H1 (cell line): ENCODE results near the gene CIRBP. TPM values are rescaled to one million over a fixed set of nuclear protein-coding genes. Genes with fewer than 3 reads are reported as not detected.
A peak's percentile ranks its signal among the peaks of the same experiment; 100 is the strongest.

Experiments
- CTCF ChIA-PET: fragments of 300-600 bp; sonication (Branson Sonifier 250); formaldehyde crosslinking; loops from one replicate; lab custom pipeline; 2021; ENCODE audit not compliant: partially characterized antibody; lab: Charles Lee
- POLR2A ChIA-PET: fragments of 300-600 bp; sonication (Branson Sonifier 250); formaldehyde crosslinking; loops from one replicate; lab custom pipeline; 2021; ENCODE audit warnings: inconsistent platforms; ENCODE audit not compliant: partially characterized antibody; lab: Charles Lee
- DNase-seq, 2 experiments: peaks; one replicate each; pipeline versions ENCODE4 v3.0.0 to v3.0.0-alpha.2; 2010 to 2022; ENCODE audit warnings: low spot score in 2 of 2, low read depth in 1 of 2, mixed read lengths in 1 of 2
- FAIRE-seq: peaks from 2 replicates; lab custom pipeline; 2011; peaks lifted over from hg19 to GRCh38; lab: Jason Lieb, UNC
- H2AFZ ChIP-seq: 2 replicates; pipeline ENCODE4 v1.8.1; 2012; ENCODE audit warnings: low read length, inconsistent platforms
- H2AK5ac ChIP-seq: 2 replicates; pipeline ENCODE4 v1.6.1; 2013; ENCODE audit warnings: low read depth, low read length
- H2BK120ac ChIP-seq: replicated peaks from 2 replicates; pipeline ENCODE3; 2013; ENCODE audit warnings: low read depth, low read length, inconsistent platforms
- H2BK12ac ChIP-seq: 2 replicates; pipeline ENCODE4 v1.6.1; 2013; ENCODE audit warnings: low read depth, low read length
- H2BK15ac ChIP-seq: 2 replicates; pipeline ENCODE4 v1.6.1; 2013; ENCODE audit warnings: low read length
- H2BK20ac ChIP-seq: 2 replicates; pipeline ENCODE4 v1.6.1; 2013; ENCODE audit warnings: low read length
- H2BK5ac ChIP-seq: 2 replicates; pipeline ENCODE4 v1.6.1; 2013; ENCODE audit warnings: low read depth, low read length
- H3K14ac ChIP-seq: 2 replicates; pipeline ENCODE4 v1.6.1; 2013; ENCODE audit warnings: inconsistent platforms; ENCODE audit not compliant: insufficient read length
- H3K18ac ChIP-seq: 2 replicates; pipeline ENCODE4 v1.6.1; 2013; ENCODE audit warnings: low read length; ENCODE audit errors: extremely low read depth
- H3K23ac ChIP-seq: 2 replicates; pipeline ENCODE4 v1.6.1; 2013; ENCODE audit warnings: inconsistent platforms; ENCODE audit not compliant: insufficient read length
- H3K23me2 ChIP-seq: 2 replicates; pipeline ENCODE4 v1.6.1; 2013; ENCODE audit warnings: low read depth, low read length
- H3K27ac ChIP-seq: 2 replicates; pipeline ENCODE4 v1.6.1; 2011; ENCODE audit warnings: low read depth, low read length, inconsistent platforms
- H3K27me3 ChIP-seq, 4 experiments: replicated peaks in 1 of 4; 1 replicate in 1 of 4; 2 replicates in 3 of 4; pipeline versions ENCODE4 v1.6.1 to v1.8.1; 2011 to 2013; ENCODE audit warnings: low read length in 3 of 4, mild to moderate bottlenecking in 3 of 4, inconsistent platforms in 2 of 4, mixed read lengths in 2 of 4, moderate library complexity in 1 of 4; ENCODE audit not compliant: control insufficient read depth in 3 of 4, insufficient read depth in 3 of 4; ENCODE audit errors: extremely low read depth in 1 of 4
- H3K36me3 ChIP-seq, 4 experiments: 2 replicates each; pipeline versions ENCODE4 v1.6.1 to v1.8.1; 2011 to 2013; ENCODE audit warnings: mild to moderate bottlenecking in 4 of 4, low read length in 3 of 4, moderate library complexity in 2 of 4, control low read depth in 1 of 4, inconsistent platforms in 1 of 4; ENCODE audit not compliant: insufficient read depth in 4 of 4, control insufficient read depth in 2 of 4
- H3K4ac ChIP-seq: replicated peaks from 2 replicates; pipeline ENCODE3; 2013; ENCODE audit warnings: low read length, low read depth, mixed read lengths, inconsistent platforms; ENCODE audit not compliant: insufficient read length
- H3K4me1 ChIP-seq, 4 experiments: replicated peaks in 1 of 4; 1 replicate in 1 of 4; 2 replicates in 3 of 4; pipeline versions ENCODE4 v1.6.1 to v1.8.1; 2011 to 2013; ENCODE audit warnings: low read length in 3 of 4, inconsistent platforms in 2 of 4, mixed read lengths in 1 of 4; ENCODE audit not compliant: insufficient read depth in 4 of 4, control insufficient read depth in 3 of 4
- H3K4me2 ChIP-seq, 2 experiments: 2 replicates each; pipeline versions ENCODE4 v1.6.1 to v1.8.1; 2011 to 2013; ENCODE audit warnings: low read depth in 2 of 2, low read length in 2 of 2, control low read depth in 1 of 2, inconsistent platforms in 1 of 2, mild to moderate bottlenecking in 1 of 2; ENCODE audit not compliant: insufficient read depth in 1 of 2
- H3K4me3 ChIP-seq, 4 experiments: fragments of 200-600, 300-600 bp in 1 of 4; sonication (generic), shearing (Covaris generic), sonication (Bioruptor Twin) in 1 of 4; 2 replicates each; pipeline versions ENCODE4 v1.5.1 to v1.8.1; 2011 to 2016; ENCODE audit warnings: low read length in 4 of 4, low read depth in 3 of 4, control low read depth in 2 of 4, inconsistent platforms in 2 of 4, mild to moderate bottlenecking in 2 of 4, mixed read lengths in 1 of 4, moderate library complexity in 1 of 4; ENCODE audit not compliant: insufficient read depth in 2 of 4; ENCODE audit errors: extremely low read depth in 1 of 4
- H3K56ac ChIP-seq: replicated peaks from 2 replicates; pipeline ENCODE3; 2013; ENCODE audit warnings: low read depth, mild to moderate bottlenecking, mixed read lengths, low read length, inconsistent platforms; ENCODE audit not compliant: insufficient read length
- H3K79me1 ChIP-seq: 2 replicates; pipeline ENCODE4 v1.6.1; 2013; ENCODE audit warnings: low read depth, low read length, control low read depth
- H3K79me2 ChIP-seq, 2 experiments: 2 replicates each; pipeline versions ENCODE4 v1.6.1 to v1.8.1; 2012 to 2013; ENCODE audit warnings: low read length in 2 of 2, mild to moderate bottlenecking in 2 of 2, inconsistent platforms in 1 of 2; ENCODE audit not compliant: insufficient read depth in 2 of 2, control insufficient read depth in 1 of 2
- H3K9ac ChIP-seq, 4 experiments: replicated peaks in 1 of 4; 1 replicate in 1 of 4; 2 replicates in 3 of 4; pipeline versions ENCODE4 v1.6.1 to v1.8.1; 2011 to 2013; ENCODE audit warnings: low read depth in 3 of 4, low read length in 3 of 4, control low read depth in 2 of 4, mild to moderate bottlenecking in 2 of 4, moderate library complexity in 2 of 4, inconsistent platforms in 1 of 4; ENCODE audit errors: extremely low read depth in 1 of 4
- H3K9me3 ChIP-seq, 2 experiments: 2 replicates each; pipeline versions ENCODE4 v1.6.1 to v1.8.1; 2012 to 2013; ENCODE audit warnings: mild to moderate bottlenecking in 2 of 2, moderate library complexity in 2 of 2, control low read depth in 1 of 2, inconsistent platforms in 1 of 2, low read depth in 1 of 2, low read length in 1 of 2, mixed read lengths in 1 of 2; ENCODE audit not compliant: insufficient read depth in 2 of 2
- H4K20me1 ChIP-seq, 2 experiments: replicated peaks in 1 of 2; 2 replicates each; pipeline versions ENCODE3 to v1.8.1; 2011 to 2013; ENCODE audit warnings: inconsistent platforms in 2 of 2, low read length in 2 of 2, mild to moderate bottlenecking in 1 of 2; ENCODE audit not compliant: insufficient read depth in 2 of 2, control insufficient read depth in 1 of 2
- H4K5ac ChIP-seq: 2 replicates; pipeline ENCODE4 v1.6.1; 2013; ENCODE audit warnings: low read length, low read depth, mixed read lengths, inconsistent platforms; ENCODE audit not compliant: insufficient read length
- H4K8ac ChIP-seq: 2 replicates; pipeline ENCODE4 v1.8.0; 2013; ENCODE audit warnings: mild to moderate bottlenecking, moderate library complexity, low read length, inconsistent platforms; ENCODE audit not compliant: insufficient read depth; ENCODE audit errors: extremely low read depth
- H4K91ac ChIP-seq: replicated peaks from 2 replicates; pipeline ENCODE3; 2013; ENCODE audit warnings: low read length, mixed read lengths, inconsistent platforms; ENCODE audit not compliant: insufficient read length
- ASH2L ChIP-seq: fragments of 200-600, 300-600 bp; sonication (generic); IDR thresholded peaks from one replicate; pipeline ENCODE4 v1.7.1; 2017; ENCODE audit warnings: low read length
- CBX5 ChIP-seq: fragments of 300-800, 300-1000 bp; sonication (generic); IDR thresholded peaks from 2 replicates; pipeline ENCODE4 v1.7.1; 2016; ENCODE audit warnings: antibody characterized with exemption, low read length, low read depth
- EGR1 ChIP-seq: IDR thresholded peaks from 2 replicates; pipeline ENCODE4 v1.6.1; 2011; ENCODE audit warnings: low read depth, low read length, borderline replicate concordance
- JUN ChIP-seq: IDR thresholded peaks from 2 replicates; pipeline ENCODE4 v1.6.1; 2011; ENCODE audit warnings: low read depth, mild to moderate bottlenecking, improper control_type of control experiment, low read length
- NRF1 ChIP-seq: IDR thresholded peaks from 2 replicates; pipeline ENCODE4 v1.6.1; 2011; ENCODE audit warnings: mild to moderate bottlenecking, low read depth, low read length, improper control_type of control experiment
- POU5F1 ChIP-seq: IDR thresholded peaks from 2 replicates; pipeline ENCODE4 v1.6.1; 2011; ENCODE audit warnings: low read depth, mild to moderate bottlenecking, low read length, moderate library complexity
- SP2 ChIP-seq: IDR thresholded peaks from 2 replicates; pipeline ENCODE4 v1.6.1; 2012; ENCODE audit warnings: mild to moderate bottlenecking, low read length, inconsistent platforms
- SRF ChIP-seq: IDR thresholded peaks from 2 replicates; pipeline ENCODE4 v1.6.1; 2011; ENCODE audit warnings: mild to moderate bottlenecking, low read depth, low read length, moderate library complexity
- TEAD4 ChIP-seq: IDR thresholded peaks from 2 replicates; pipeline ENCODE4 v1.6.1; 2012; ENCODE audit warnings: low read depth, low read length, inconsistent platforms, mixed read lengths
- USF2 ChIP-seq: IDR thresholded peaks from 2 replicates; pipeline ENCODE4 v1.6.1; 2011; ENCODE audit warnings: low read length, improper control_type of control experiment
- YY1 ChIP-seq: IDR thresholded peaks from 2 replicates; pipeline ENCODE4 v1.6.1; 2011; ENCODE audit warnings: low read depth, mild to moderate bottlenecking, low read length
- WGBS, 2 experiments: shearing (Covaris generic) in 1 of 2; methylation state at CpG; one replicate each; pipeline versions ENCODE4 v1.1.6 to v1.1.7; 2013 to 2015; ENCODE audit warnings: low lambda C conversion rate in 2 of 2, mixed read lengths in 2 of 2, inconsistent platforms in 1 of 2, low coverage in 1 of 2, missing lambda C conversion rate in 1 of 2; ENCODE audit not compliant: insufficient replicate concordance in 2 of 2, insufficient coverage in 1 of 2, insufficient read length in 1 of 2; ENCODE audit errors: extremely low coverage in 1 of 2, missing lambda C conversion rate in 1 of 2; 5-methylcytosine and 5-hydroxymethylcytosine counted together
- polyA plus RNA-seq, 7 experiments: library from polyadenylated mRNA; depleted of rRNA in 3 of 7; stranded (reverse) in 5 of 7; unstranded in 2 of 7; fragments of >200 nt in 5 of 7; fragments of 200-250 nt in 2 of 7; gene quantifications; 1 replicate in 5 of 7; 2 replicates in 1 of 7; 4 replicates in 1 of 7; pipeline versions ENCODE4 v1.2.1 to v1.2.3, GENCODE V29; 2011 to 2013; ENCODE audit warnings: missing spikeins in 2 of 7, mixed read lengths in 2 of 7
- total RNA-seq: library from RNA; stranded (reverse); fragmentation: NEBNext Ultra II Directional; extraction: Animal tissue kit (Norgen Biotek cat#: 25700); gene quantifications from 2 replicates; pipeline ENCODE4 v1.2.1, GENCODE V29; 2021

The CIRBP gene
- total and polyA plus RNA-seq, 2 of the 8 experiments (the other 6 are each of a cell fraction or from before 2014, with no cell fraction given), result 175 to 199 TPM

GRCh38 chr19:1253514-1254080, 15.5 kb upstream of the CIRBP start:
- no peak overlapping the region for H3K27ac ChIP-seq
- H3K79me2 ChIP-seq, result peaks cover 9 to 51% of the 10 kb centered on the region in 2 experiments
- H3K9me3 ChIP-seq, result no peaks in the 10 kb centered on the region
- WGBS, 2 experiments, result 96% methylated on average over 21 of the region's 23 CpGs; no CpG with 5 or more reads in 1 of the 2 experiments
- H3K18ac ChIP-seq, result no peak overlapping the region
- no peaks in the 10 kb centered on the region; a peak in 1 of 7 replicates for H3K27me3 ChIP-seq
- peaks cover 24 to 36% of the 10 kb centered on the region in 2 experiments for H4K20me1 ChIP-seq
- no peak overlapping the region for H3K14ac ChIP-seq
- no peak overlapping the region for H2BK120ac ChIP-seq
- no peak overlapping the region for H3K4ac ChIP-seq
- H2BK5ac ChIP-seq, result no peak overlapping the region
- peaks cover 12% of the 10 kb centered on the region; the same call in 1 of the 2 replicates for H3K79me1 ChIP-seq
- no peak overlapping the region for H3K4me2 ChIP-seq
- H4K91ac ChIP-seq, result no peak overlapping the region
- H2AK5ac ChIP-seq, result no peak overlapping the region
- H4K8ac ChIP-seq, result no peak overlapping the region
- H2AFZ ChIP-seq, result no peak overlapping the region
- H3K9ac ChIP-seq, result no peak overlapping the region
- no peak overlapping the region for H4K5ac ChIP-seq
- no peak overlapping the region for H2BK12ac ChIP-seq
- H3K4me3 ChIP-seq, result no peak overlapping the region
- peak overlapping the region; percentile 6 for H3K56ac ChIP-seq
- peaks cover 2% of the 10 kb centered on the region; the same call in 1 of the 2 replicates for H3K23me2 ChIP-seq
- ChIA-PET CTCF (interaction anchor here (1.2 to 6.0 kb wide), 3 partner anchors 9 to 13 kb away, joined by 3 to 42 read pairs (median 4); no protein-coding TSS in a partner anchor), POLR2A (interaction anchor here (0.6 to 19.4 kb wide), 8 partner anchors 9 to 717 kb away, joined by 3 to 456 read pairs (median 8); partner anchors contain the start of genes ATP5F1D, CIRBP, CNN2 and FAM174C)
- FAIRE-seq (no peak), DNase-seq (no peak)
- H3K36me3 ChIP-seq, result peaks cover 26 to 75% (median 45%) of the 10 kb centered on the region in 4 experiments
- H2BK15ac ChIP-seq, result no peak overlapping the region
- H3K23ac ChIP-seq, result no peak overlapping the region
- H3K4me1 ChIP-seq, result peaks cover 0 to 22% (median 13%) of the 10 kb centered on the region in 4 experiments; a peak in 6 of 7 replicates
- H2BK20ac ChIP-seq, result no peak overlapping the region
- TF ChIP-seq SP2 (no peak), EGR1 (no peak), NRF1 (no peak), CBX5 (no peak), YY1 (no peak), POU5F1 (no peak), TEAD4 (no peak), ASH2L (no peak), JUN (no peak), SRF (no peak), USF2 (no peak)
